K562 (cell line): ENCODE results near the gene ZNF865. TPM values are rescaled to one million over a fixed set of nuclear protein-coding genes. Genes with fewer than 3 reads are reported as not detected.

Experiments
- ATF7 ChIP-seq: fragments of 450-650 bp; IDR thresholded peaks from 2 replicates; pipeline ENCODE4 v1.7.1; 2014; ENCODE audit warnings: mild to moderate bottlenecking, moderate library complexity
- CCNT2 ChIP-seq: IDR thresholded peaks from 2 replicates; pipeline ENCODE4 v1.6.1; 2011; ENCODE audit warnings: borderline replicate concordance, low read depth, mild to moderate bottlenecking, moderate library complexity, mixed read lengths, low read length; ENCODE audit not compliant: insufficient read length; ENCODE audit errors: extremely low read depth
- CTBP1 ChIP-seq: fragments of 450-650 bp; IDR thresholded peaks from 2 replicates; pipeline ENCODE4 v1.6.1; 2016; ENCODE audit warnings: borderline replicate concordance
- ELF4 ChIP-seq: fragments of 450-650 bp; formaldehyde crosslinking; IDR thresholded peaks from 2 replicates; pipeline ENCODE4 v1.4.0; 2022; ENCODE audit warnings: missing genetic modification characterization
- KAT7 ChIP-seq: sonication (generic); formaldehyde crosslinking; IDR thresholded peaks from 2 replicates; pipeline ENCODE4 v1.8.0; 2022; ENCODE audit warnings: missing genetic modification reagents, mild to moderate bottlenecking, borderline replicate concordance
- MTA2 ChIP-seq: fragments of 450-650 bp; IDR thresholded peaks from 2 replicates; pipeline ENCODE4 v1.6.1; 2016; ENCODE audit warnings: low read depth
- PHTF2 ChIP-seq: fragments of 250-450 bp; sonication (Bioruptor Pico); IDR thresholded peaks from 2 replicates; pipeline ENCODE4 v1.5.0; 2021; ENCODE audit warnings: mild to moderate bottlenecking
- PML ChIP-seq: IDR thresholded peaks from 2 replicates; pipeline ENCODE4 v1.6.1; 2012; ENCODE audit warnings: low read length, inconsistent platforms
- POLR2G ChIP-seq: fragments of 200-400 bp; formaldehyde crosslinking; IDR thresholded peaks from 2 replicates; pipeline ENCODE4 v1.6.1; 2017; ENCODE audit warnings: low read depth, mild to moderate bottlenecking, antibody characterized with exemption, low read length, moderate library complexity
- POLR2H ChIP-seq: IDR thresholded peaks from 2 replicates; pipeline ENCODE4 v1.6.1; 2016; ENCODE audit warnings: missing genetic modification characterization, low read depth, mild to moderate bottlenecking, control low read depth, missing compliant biosample characterization, moderate library complexity
- RBM34 ChIP-seq: fragments of 200-400 bp; formaldehyde crosslinking; IDR thresholded peaks from 2 replicates; pipeline ENCODE4 v1.6.1; 2018; ENCODE audit warnings: low read length, borderline replicate concordance; ENCODE audit not compliant: insufficient read depth
- SIN3B ChIP-seq: fragments of 450-650 bp; IDR thresholded peaks from 2 replicates; pipeline ENCODE4 v1.6.1; 2017; ENCODE audit warnings: low read depth, mild to moderate bottlenecking, moderate library complexity
- SIX5 ChIP-seq, 2 experiments: IDR thresholded peaks; 2 replicates each; pipeline ENCODE4 v1.6.1; 2011; ENCODE audit warnings: low read length in 2 of 2, borderline replicate concordance in 1 of 2, low read depth in 1 of 2, mild to moderate bottlenecking in 1 of 2, moderate library complexity in 1 of 2; ENCODE audit not compliant: insufficient read depth in 1 of 2
- SOX6 ChIP-seq: fragments of 450-650 bp; IDR thresholded peaks from 2 replicates; pipeline ENCODE4 v1.6.1; 2014; ENCODE audit warnings: mild to moderate bottlenecking
- TAF1 ChIP-seq: IDR thresholded peaks from 2 replicates; pipeline ENCODE4 v1.6.1; 2011; ENCODE audit warnings: mild to moderate bottlenecking, low read length, moderate library complexity; ENCODE audit not compliant: insufficient read depth, control insufficient read depth, severe bottlenecking; ENCODE audit errors: extremely low read depth
- TCF15 ChIP-seq: fragments of 250-450 bp; sonication (Bioruptor Pico); IDR thresholded peaks from 2 replicates; pipeline ENCODE4 v1.8.0; 2022; ENCODE audit warnings: moderate library complexity, mild to moderate bottlenecking, inconsistent platforms
- ZBTB7A ChIP-seq: IDR thresholded peaks from 2 replicates; pipeline ENCODE4 v1.6.1; 2011; ENCODE audit warnings: low read depth, mild to moderate bottlenecking, low read length, moderate library complexity, borderline replicate concordance; ENCODE audit not compliant: control insufficient read depth
- ZFX ChIP-seq: sonication (generic); formaldehyde crosslinking; IDR thresholded peaks from 2 replicates; pipeline ENCODE4 v1.8.0; 2022; ENCODE audit warnings: mild to moderate bottlenecking, missing genetic modification reagents, moderate library complexity
- polyA plus RNA-seq, 8 experiments: library from polyadenylated mRNA; depleted of rRNA in 4 of 8; stranded (reverse) in 5 of 8; unstranded in 3 of 8; fragments of >200 nt; fragmentation: Nextera tagmentation in 2 of 8; fragmentation: Illumina TruSeq in 1 of 8; extraction: Ambion mirVana in 2 of 8; extraction: Trizol in 1 of 8; gene quantifications; 2 replicates each; pipeline versions ENCODE4 v1.2.1 to v1.2.3, GENCODE V29; 2011 to 2014; ENCODE audit warnings: inconsistent platforms in 1 of 8, missing spikeins in 1 of 8
- total RNA-seq, 7 experiments: library from RNA; depleted of rRNA in 6 of 7; stranded (reverse); fragments of >200 nt in 6 of 7; fragmentation: Illumina TruSeq in 2 of 7; extraction: Trizol in 2 of 7; gene quantifications; 2 replicates each; pipeline versions ENCODE4 v1.2.1 to v1.2.3, GENCODE V29; 2011 to 2021; ENCODE audit warnings: low replicate concordance in 1 of 7
- TF ChIP-seq, protein P1 (sequence below), 2 experiments: fragments of 150-350 bp in 1 of 2; IDR thresholded peaks; 2 replicates each; pipeline ENCODE4 v1.6.1; 2012 to 2016; ENCODE audit warnings: low read depth in 2 of 2, low read length in 2 of 2, mild to moderate bottlenecking in 1 of 2, moderate library complexity in 1 of 2
- TF ChIP-seq, protein P2 (sequence below), 2 experiments: IDR thresholded peaks; 2 replicates each; pipeline ENCODE4 v1.6.1; 2011; ENCODE audit warnings: borderline replicate concordance in 1 of 2, control low read depth in 1 of 2, low read depth in 1 of 2, low read length in 1 of 2, mild to moderate bottlenecking in 1 of 2, mixed read lengths in 1 of 2, moderate library complexity in 1 of 2; ENCODE audit not compliant: insufficient read depth in 1 of 2, insufficient read length in 1 of 2, poor library complexity in 1 of 2, severe bottlenecking in 1 of 2; ENCODE audit errors: extremely low read depth in 1 of 2

ZNF865 gene
- total and polyA plus RNA-seq, 9 of the 15 experiments (the other 6 are each of a cell fraction or from before 2014, with no cell fraction given), result 0.40 to 18.8 (median 1.6) TPM; not detected in 2

DNA sequence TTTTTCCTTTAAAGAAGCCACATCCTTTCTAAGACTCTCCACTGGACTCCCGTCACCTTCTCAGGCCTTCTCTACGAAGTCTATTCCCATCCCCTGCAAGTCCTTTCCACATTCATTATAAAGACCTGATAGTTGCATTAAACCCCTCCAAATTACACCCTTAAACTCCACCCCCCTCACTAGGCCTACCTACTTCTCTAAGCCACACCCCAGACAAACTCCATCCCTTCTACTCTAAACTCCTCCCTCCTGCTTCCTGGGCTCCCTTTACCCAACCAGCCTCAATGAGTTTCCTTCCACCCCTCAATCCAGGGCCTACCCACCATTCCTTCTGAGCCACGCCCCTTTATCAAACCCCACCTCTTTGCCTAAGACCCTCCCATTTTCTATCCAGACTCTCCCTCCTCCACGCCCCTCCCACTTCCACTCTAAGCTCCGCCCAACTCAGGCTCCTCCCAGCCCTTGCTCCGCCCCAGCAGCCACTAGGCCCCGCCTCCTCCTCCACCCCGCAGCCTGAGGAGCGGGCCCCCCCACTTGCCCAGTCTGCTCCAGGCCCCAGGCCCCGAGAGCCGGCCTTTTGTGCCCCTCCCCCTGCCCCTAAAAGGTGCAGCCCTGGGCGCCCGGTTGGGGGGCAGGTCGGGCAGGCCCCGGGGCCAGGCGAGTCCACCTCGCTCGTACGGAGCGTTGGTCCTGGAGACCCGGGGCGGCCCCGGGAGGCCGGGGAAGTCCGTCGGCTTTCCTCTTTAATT lies 6.6 kb upstream of the ZNF865 start (continued):
- TF ChIP-seq, protein P1, sequence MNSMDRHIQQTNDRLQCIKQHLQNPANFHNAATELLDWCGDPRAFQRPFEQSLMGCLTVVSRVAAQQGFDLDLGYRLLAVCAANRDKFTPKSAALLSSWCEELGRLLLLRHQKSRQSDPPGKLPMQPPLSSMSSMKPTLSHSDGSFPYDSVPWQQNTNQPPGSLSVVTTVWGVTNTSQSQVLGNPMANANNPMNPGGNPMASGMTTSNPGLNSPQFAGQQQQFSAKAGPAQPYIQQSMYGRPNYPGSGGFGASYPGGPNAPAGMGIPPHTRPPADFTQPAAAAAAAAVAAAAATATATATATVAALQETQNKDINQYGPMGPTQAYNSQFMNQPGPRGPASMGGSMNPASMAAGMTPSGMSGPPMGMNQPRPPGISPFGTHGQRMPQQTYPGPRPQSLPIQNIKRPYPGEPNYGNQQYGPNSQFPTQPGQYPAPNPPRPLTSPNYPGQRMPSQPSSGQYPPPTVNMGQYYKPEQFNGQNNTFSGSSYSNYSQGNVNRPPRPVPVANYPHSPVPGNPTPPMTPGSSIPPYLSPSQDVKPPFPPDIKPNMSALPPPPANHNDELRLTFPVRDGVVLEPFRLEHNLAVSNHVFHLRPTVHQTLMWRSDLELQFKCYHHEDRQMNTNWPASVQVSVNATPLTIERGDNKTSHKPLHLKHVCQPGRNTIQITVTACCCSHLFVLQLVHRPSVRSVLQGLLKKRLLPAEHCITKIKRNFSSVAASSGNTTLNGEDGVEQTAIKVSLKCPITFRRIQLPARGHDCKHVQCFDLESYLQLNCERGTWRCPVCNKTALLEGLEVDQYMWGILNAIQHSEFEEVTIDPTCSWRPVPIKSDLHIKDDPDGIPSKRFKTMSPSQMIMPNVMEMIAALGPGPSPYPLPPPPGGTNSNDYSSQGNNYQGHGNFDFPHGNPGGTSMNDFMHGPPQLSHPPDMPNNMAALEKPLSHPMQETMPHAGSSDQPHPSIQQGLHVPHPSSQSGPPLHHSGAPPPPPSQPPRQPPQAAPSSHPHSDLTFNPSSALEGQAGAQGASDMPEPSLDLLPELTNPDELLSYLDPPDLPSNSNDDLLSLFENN (IDR thresholded peaks at IDR 0.05; ENCODE audit: low read depth in 2 of 2, low read length in 2 of 2), result peak in 1 of 2 experiments; percentile 23; a peak in 1 of 4 replicates
- TF ChIP-seq ATF7 (peak; percentile 71; the same call in 1 of the 2 replicates), SIX5 (IDR thresholded peaks at IDR 0.05; ENCODE audit: borderline replicate concordance in 1 of 2, insufficient read depth in 1 of 2, low read depth in 1 of 2, low read length in 2 of 2) (0 out of 4 replicates have a peak, but pooled peaks of 1 of the 2 experiments have one; percentile 7), ZFX (CRISPR knock-in tag) (peak; percentile 94), SOX6 (peak; percentile 67; the same call in 1 of the 2 replicates), RBM34 (no peak), CTBP1 (no peak), KAT7 (CRISPR knock-in tag) (peak; percentile 88; the same call in 1 of the 2 replicates), TAF1 (peak; percentile 86), CCNT2 (peak; percentile 83), PML (peak; percentile 62), POLR2H (peak; percentile 80), TCF15 (CRISPR knock-in tag) (no peak), PHTF2 (0 out of 2 replicates have a peak, but pooled peaks have one; percentile 28), ZBTB7A (0 out of 2 replicates have a peak, but pooled peaks have one; percentile 48), SIN3B (peak; percentile 91), POLR2G (peak; percentile 95), MTA2 (0 out of 2 replicates have a peak, but pooled peaks have one; percentile 11), ELF4 (CRISPR knock-in tag) (peak; percentile 85)
- TF ChIP-seq, protein P2, sequence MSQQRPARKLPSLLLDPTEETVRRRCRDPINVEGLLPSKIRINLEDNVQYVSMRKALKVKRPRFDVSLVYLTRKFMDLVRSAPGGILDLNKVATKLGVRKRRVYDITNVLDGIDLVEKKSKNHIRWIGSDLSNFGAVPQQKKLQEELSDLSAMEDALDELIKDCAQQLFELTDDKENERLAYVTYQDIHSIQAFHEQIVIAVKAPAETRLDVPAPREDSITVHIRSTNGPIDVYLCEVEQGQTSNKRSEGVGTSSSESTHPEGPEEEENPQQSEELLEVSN (IDR thresholded peaks at IDR 0.05; ENCODE audit: borderline replicate concordance in 1 of 2, extremely low read depth in 1 of 2, insufficient read depth in 1 of 2, insufficient read length in 1 of 2, low read depth in 1 of 2, low read length in 1 of 2, poor library complexity in 1 of 2, severe bottlenecking in 1 of 2), result peak in 1 of 2 experiments; percentile 16
